ENCODE data around the gene GNL2.

DNA sequence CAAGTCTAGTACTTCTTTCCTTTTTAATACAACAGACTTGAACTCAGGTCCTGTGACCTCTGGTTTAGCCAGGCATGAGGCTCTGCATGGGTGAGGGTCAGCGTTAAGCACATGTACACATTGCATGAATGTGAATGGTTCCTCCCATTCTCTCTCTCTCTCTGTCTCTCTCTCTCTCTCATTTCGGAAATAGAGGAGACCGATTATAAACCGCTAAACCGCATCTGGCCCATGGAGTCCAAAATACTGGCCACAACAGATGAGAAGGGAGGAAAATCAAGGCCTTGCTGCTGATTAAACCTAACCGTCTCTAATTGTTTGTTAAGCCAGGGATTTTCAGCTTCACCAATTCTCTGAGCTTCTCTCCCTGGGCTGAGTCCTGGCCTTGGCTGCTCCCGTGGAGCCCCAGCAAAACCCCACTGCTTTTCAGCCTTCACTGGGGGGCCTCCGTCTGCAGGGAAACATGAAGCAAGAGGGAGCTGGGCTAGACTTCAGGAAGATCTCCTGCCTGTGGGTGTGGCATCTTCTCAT is 32.4 kb upstream of the GNL2 start:
- TF ChIP-seq FOXA1 (IDR thresholded peaks at IDR 0.05) (no peak), REST (IDR thresholded peaks at IDR 0.05) (no peak), HNF4G (IDR thresholded peaks at IDR 0.05) (no peak), TAF1 (conservative IDR thresholded peaks at IDR 0.05) (no peak), EGR1 (IDR thresholded peaks at IDR 0.05; ENCODE audit: low read depth in 2 of 2) (no peak), RAD21 (IDR thresholded peaks at IDR 0.05) (no peak), ATF3 (IDR thresholded peaks at IDR 0.05) (no peak), RXRA (IDR thresholded peaks at IDR 0.05) (no peak)
- TF ChIP-seq, protein P1, sequence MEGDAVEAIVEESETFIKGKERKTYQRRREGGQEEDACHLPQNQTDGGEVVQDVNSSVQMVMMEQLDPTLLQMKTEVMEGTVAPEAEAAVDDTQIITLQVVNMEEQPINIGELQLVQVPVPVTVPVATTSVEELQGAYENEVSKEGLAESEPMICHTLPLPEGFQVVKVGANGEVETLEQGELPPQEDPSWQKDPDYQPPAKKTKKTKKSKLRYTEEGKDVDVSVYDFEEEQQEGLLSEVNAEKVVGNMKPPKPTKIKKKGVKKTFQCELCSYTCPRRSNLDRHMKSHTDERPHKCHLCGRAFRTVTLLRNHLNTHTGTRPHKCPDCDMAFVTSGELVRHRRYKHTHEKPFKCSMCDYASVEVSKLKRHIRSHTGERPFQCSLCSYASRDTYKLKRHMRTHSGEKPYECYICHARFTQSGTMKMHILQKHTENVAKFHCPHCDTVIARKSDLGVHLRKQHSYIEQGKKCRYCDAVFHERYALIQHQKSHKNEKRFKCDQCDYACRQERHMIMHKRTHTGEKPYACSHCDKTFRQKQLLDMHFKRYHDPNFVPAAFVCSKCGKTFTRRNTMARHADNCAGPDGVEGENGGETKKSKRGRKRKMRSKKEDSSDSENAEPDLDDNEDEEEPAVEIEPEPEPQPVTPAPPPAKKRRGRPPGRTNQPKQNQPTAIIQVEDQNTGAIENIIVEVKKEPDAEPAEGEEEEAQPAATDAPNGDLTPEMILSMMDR (IDR thresholded peaks at IDR 0.05; ENCODE audit: low read depth, low read length, missing input control) = no peak

Data from liver (tissue), 3 donors.